GM13977 (cell line): Measurements from ENCODE around the gene PLXNA4.

Experiments used
- DNase-seq: peaks from one replicate; pipeline ENCODE4 v3.0.0; 2012; ENCODE audit warnings: low spot score
- CTCF ChIP-seq: IDR thresholded peaks from 2 replicates; pipeline ENCODE4 v1.5.1; 2012; ENCODE audit warnings: mild to moderate bottlenecking, control low read depth; ENCODE audit not compliant: insufficient read depth; ENCODE audit errors: extremely low read depth, missing control alignments
- in situ Hi-C: fragments of 300-500 bp; cut with MboI; formaldehyde crosslinking; loops from one replicate; pipeline ENCODE4 v1.12.0; 2022; ENCODE audit warnings: low sequenced_read_pairs, low pct_unique_long_range_greater_than_20kb, mixed read lengths, inconsistent platforms; ENCODE audit not compliant: unreplicated experiment

Gene PLXNA4

GRCh38 chr7:132106491-132106890, 469.8 kb downstream of the PLXNA4 start:
- in situ Hi-C loops: no loop called here
- no peak for DNase-seq
- no peak for TF ChIP-seq CTCF

GRCh38 chr7:132105096-132105495, 471.2 kb downstream of the PLXNA4 start:
- DNase-seq: no peak
- in situ Hi-C loops: no loop called here
- no peak for TF ChIP-seq CTCF

- in situ Hi-C loops: no loop called here
- DNase-seq: no peak
- TF ChIP-seq CTCF: no peak
These were observed 472.6 kb downstream of the PLXNA4 start for GRCh38 chr7:132103718-132104117.

GRCh38 chr7:132102942-132103341, 473.3 kb downstream of the PLXNA4 start:
- no peak for DNase-seq
- no peak for TF ChIP-seq CTCF
- in situ Hi-C loops: no loop called here

- in situ Hi-C loops: no loop called here
- no peak for DNase-seq
- no peak for TF ChIP-seq CTCF
These were observed 473.9 kb downstream of the PLXNA4 start for GRCh38 chr7:132102391-132102790.

- in situ Hi-C loops: no loop called here
- no peak for TF ChIP-seq CTCF
- no peak for DNase-seq
These were observed 475.3 kb downstream of the PLXNA4 start for GRCh38 chr7:132100981-132101380.

- DNase-seq: no peak
- no peak for TF ChIP-seq CTCF
- in situ Hi-C loops: no loop called here
These were observed 475.8 kb downstream of the PLXNA4 start for GRCh38 chr7:132100483-132100882.
